Measurements from ENCODE around the gene MGAT5.
"Not testable (repeated sequence)": the region's sequence is repeated elsewhere in the genome, so short reads cannot be mapped to it uniquely, and the experiment has no call there.

Gene MGAT5

GRCh38 chr2:134470561-134471168 lies 216.8 kb downstream of the MGAT5 start:
- DNase-seq (no peak), ATAC-seq (no peak)

GRCh38 chr2:134476982-134477381 lies 223.1 kb downstream of the MGAT5 start:
- not testable (repeated sequence) for DNase-seq, ATAC-seq

- ATAC-seq (no peak), DNase-seq (no peak)
Measured at GRCh38 chr2:134479696-134480330, 225.9 kb downstream of the MGAT5 start.

- no peak for ATAC-seq
- DNase-seq, result no peak
Measured at GRCh38 chr2:134482131-134482723, 228.4 kb downstream of the MGAT5 start.

- DNase-seq (no peak), ATAC-seq (no peak)
Measured at GRCh38 chr2:134482766-134483340, 229.0 kb downstream of the MGAT5 start.

GRCh38 chr2:134489732-134490384 lies 236.0 kb downstream of the MGAT5 start:
- DNase-seq, result no peak
- no peak for ATAC-seq

- DNase-seq, result no peak
- no peak for ATAC-seq
Measured at GRCh38 chr2:134490559-134490958, 236.7 kb downstream of the MGAT5 start.

GRCh38 chr2:134491022-134491421 lies 237.2 kb downstream of the MGAT5 start:
- no peak for DNase-seq
- no peak for ATAC-seq

- ATAC-seq (no peak), DNase-seq (no peak)
Measured at GRCh38 chr2:134491771-134492441, 238.0 kb downstream of the MGAT5 start.

- DNase-seq (no peak), ATAC-seq (no peak)
Measured at GRCh38 chr2:134493797-134494196, 239.9 kb downstream of the MGAT5 start.

GRCh38 chr2:134498654-134499053 lies 244.8 kb downstream of the MGAT5 start:
- DNase-seq, result no peak
- ATAC-seq, result no peak

GRCh38 chr2:134499307-134499926 lies 245.5 kb downstream of the MGAT5 start:
- DNase-seq (no peak), ATAC-seq (no peak)

- no peak for ATAC-seq
- DNase-seq, result no peak
Measured at GRCh38 chr2:134500211-134500935, 246.5 kb downstream of the MGAT5 start.

- no peak for ATAC-seq
- DNase-seq, result no peak
Measured at GRCh38 chr2:134501476-134502091, 247.7 kb downstream of the MGAT5 start.

GRCh38 chr2:134502104-134502503 lies 248.2 kb downstream of the MGAT5 start:
- DNase-seq, result no peak
- no peak for ATAC-seq
